Measurements from ENCODE around the gene EMC7.
"Not testable (repeated sequence)": the region's sequence is repeated elsewhere in the genome, so short reads cannot be mapped to it uniquely, and the experiment has no call there.

EMC7 gene

GRCh38 chr15:34102175-34102925 is 688 bp upstream of the EMC7 start:
- DNase-seq: no peak
- in situ Hi-C loops (cut with HindIII; ENCODE audit: low pct_ligation_motif_present, low pct_unique_long_range_greater_than_20kb, low sequenced_read_pairs): no loop called here

GRCh38 chr15:34099914-34100313 is 1.7 kb downstream of the EMC7 start:
- no peak for DNase-seq
- in situ Hi-C loops (cut with HindIII; ENCODE audit: low pct_ligation_motif_present, low pct_unique_long_range_greater_than_20kb, low sequenced_read_pairs): no loop called here

- no peak for DNase-seq
- in situ Hi-C loops (cut with HindIII; ENCODE audit: low pct_ligation_motif_present, low pct_unique_long_range_greater_than_20kb, low sequenced_read_pairs): no loop called here
Measured at GRCh38 chr15:34085746-34086145, 15.9 kb downstream of the EMC7 start.

GRCh38 chr15:34084086-34084485 is 17.6 kb downstream of the EMC7 start:
- DNase-seq: no peak
- in situ Hi-C loops (cut with HindIII; ENCODE audit: low pct_ligation_motif_present, low pct_unique_long_range_greater_than_20kb, low sequenced_read_pairs): no loop called here

GRCh38 chr15:34079904-34080303 is 21.8 kb downstream of the EMC7 start:
- in situ Hi-C loops (cut with HindIII; ENCODE audit: low pct_ligation_motif_present, low pct_unique_long_range_greater_than_20kb, low sequenced_read_pairs): no loop called here
- no peak for DNase-seq

- in situ Hi-C loops (cut with HindIII; ENCODE audit: low pct_ligation_motif_present, low pct_unique_long_range_greater_than_20kb, low sequenced_read_pairs): no loop called here
- no peak for DNase-seq
Measured at GRCh38 chr15:34078900-34079299, 22.8 kb downstream of the EMC7 start.

GRCh38 chr15:34076785-34077184 is 24.9 kb downstream of the EMC7 start:
- in situ Hi-C loops (cut with HindIII; ENCODE audit: low pct_ligation_motif_present, low pct_unique_long_range_greater_than_20kb, low sequenced_read_pairs): no loop called here
- DNase-seq: no peak

- in situ Hi-C loops (cut with HindIII; ENCODE audit: low pct_ligation_motif_present, low pct_unique_long_range_greater_than_20kb, low sequenced_read_pairs): no loop called here
- DNase-seq: no peak
Measured at GRCh38 chr15:34070003-34070402, 31.7 kb downstream of the EMC7 start.

GRCh38 chr15:34065941-34066340 is 35.7 kb downstream of the EMC7 start:
- DNase-seq: no peak
- in situ Hi-C loops (cut with HindIII; ENCODE audit: low pct_ligation_motif_present, low pct_unique_long_range_greater_than_20kb, low sequenced_read_pairs): no loop called here

GRCh38 chr15:34065261-34065660 is 36.4 kb downstream of the EMC7 start:
- in situ Hi-C loops (cut with HindIII; ENCODE audit: low pct_ligation_motif_present, low pct_unique_long_range_greater_than_20kb, low sequenced_read_pairs): no loop called here
- DNase-seq: no peak

- in situ Hi-C loops (cut with HindIII; ENCODE audit: low pct_ligation_motif_present, low pct_unique_long_range_greater_than_20kb, low sequenced_read_pairs): no loop called here
- no peak for DNase-seq
Measured at GRCh38 chr15:34064438-34064837, 37.2 kb downstream of the EMC7 start.

- DNase-seq: no peak
- in situ Hi-C loops (cut with HindIII; ENCODE audit: low pct_ligation_motif_present, low pct_unique_long_range_greater_than_20kb, low sequenced_read_pairs): no loop called here
Measured at GRCh38 chr15:34059946-34060345, 41.7 kb downstream of the EMC7 start.

- in situ Hi-C loops (cut with HindIII; ENCODE audit: low pct_ligation_motif_present, low pct_unique_long_range_greater_than_20kb, low sequenced_read_pairs): no loop called here
- no peak for DNase-seq
Measured at GRCh38 chr15:34059476-34059875, 42.2 kb downstream of the EMC7 start.

- no peak for DNase-seq
- in situ Hi-C loops (cut with HindIII; ENCODE audit: low pct_ligation_motif_present, low pct_unique_long_range_greater_than_20kb, low sequenced_read_pairs): no loop called here
Measured at GRCh38 chr15:34056911-34057310, 44.8 kb downstream of the EMC7 start.

- in situ Hi-C loops (cut with HindIII; ENCODE audit: low pct_ligation_motif_present, low pct_unique_long_range_greater_than_20kb, low sequenced_read_pairs): no loop called here
- peak; percentile 70 for DNase-seq
Measured at GRCh38 chr15:34055868-34056595, 45.6 kb downstream of the EMC7 start.

GRCh38 chr15:34054081-34054707 is 47.5 kb downstream of the EMC7 start:
- no peak for DNase-seq
- in situ Hi-C loops (cut with HindIII; ENCODE audit: low pct_ligation_motif_present, low pct_unique_long_range_greater_than_20kb, low sequenced_read_pairs): no loop called here

- in situ Hi-C loops (cut with HindIII; ENCODE audit: low pct_ligation_motif_present, low pct_unique_long_range_greater_than_20kb, low sequenced_read_pairs); DNase-seq: not testable (repeated sequence)
Measured at GRCh38 chr15:34050385-34050784, 51.3 kb downstream of the EMC7 start.

GRCh38 chr15:34049112-34049511 is 52.5 kb downstream of the EMC7 start:
- in situ Hi-C loops (cut with HindIII; ENCODE audit: low pct_ligation_motif_present, low pct_unique_long_range_greater_than_20kb, low sequenced_read_pairs): no loop called here
- peak; percentile 86 for DNase-seq

- in situ Hi-C loops (cut with HindIII; ENCODE audit: low pct_ligation_motif_present, low pct_unique_long_range_greater_than_20kb, low sequenced_read_pairs): no loop called here
- peak; percentile 73 for DNase-seq
Measured at GRCh38 chr15:34047893-34048775, 53.5 kb downstream of the EMC7 start.
